K562 (cell line): ENCODE data around the gene CTNNA3. TPM values are rescaled to one million over a fixed set of nuclear protein-coding genes. Genes with fewer than 3 reads are reported as not detected.
A peak's percentile ranks its signal among the peaks of the same experiment; 100 is the strongest.

Experiments used
- ATAC-seq: fragments of 200-7000 bp; cut with Tn5 transposase; 3 replicates; pipeline ENCODE4 v1.9.1; 2020; ENCODE audit warnings: moderate library complexity
- BruUV-seq: library from RNA; stranded (reverse); fragments of 400-500 nt; replicated peaks from 2 replicates; lab custom pipeline; 2021; lab: Mats Ljungman, UMichigan
- CTCF ChIA-PET: fragments of 300-600 bp; formaldehyde crosslinking; extraction: SDS; loops from one replicate; lab custom pipeline; 2021; ENCODE audit warnings: low intra/inter-chr PET ratio; lab: Yijun Ruan, JAX
- POLR2A ChIA-PET: fragments of 300-600, 350-650 bp; sonication (Branson Sonifier 250); formaldehyde crosslinking; extraction: SDS; loops from one replicate; lab custom pipeline; 2021; ENCODE audit warnings: antibody characterized with exemption, inconsistent platforms; lab: Yijun Ruan, JAX
- DNase-seq, 4 experiments: peaks; one replicate each; pipeline versions ENCODE4 v3.0.0 to v3.0.0-alpha.2; 2011 to 2018; ENCODE audit warnings: low spot score in 3 of 4, mixed read lengths in 3 of 4; ENCODE audit errors: extremely low read depth in 1 of 4
- FAIRE-seq: peaks from 2 replicates; lab custom pipeline; 2011; peaks lifted over from hg19 to GRCh38; lab: Jason Lieb, UNC
- H2AFZ ChIP-seq: 2 replicates; pipeline ENCODE4 v1.6.0; 2011; ENCODE audit warnings: low read depth, low read length, control low read depth, inconsistent platforms
- H3K27ac ChIP-seq: fragments of 200-600 bp; 3 replicates; pipeline ENCODE4 v1.8.0; 2011; ENCODE audit warnings: low read depth, mild to moderate bottlenecking, control low read depth, inconsistent platforms, low read length, moderate library complexity, mixed read lengths; ENCODE audit errors: extremely low read depth
- H3K27me3 ChIP-seq, 2 experiments: fragments of 300-600 bp in 1 of 2; 2 replicates in 1 of 2; 3 replicates in 1 of 2; pipeline versions ENCODE4 v1.6.0 to v1.8.0; 2011; ENCODE audit warnings: inconsistent platforms in 2 of 2, low read length in 2 of 2, mild to moderate bottlenecking in 1 of 2, mixed read lengths in 1 of 2, moderate library complexity in 1 of 2; ENCODE audit not compliant: control insufficient read depth in 2 of 2, insufficient read depth in 2 of 2
- H3K36me3 ChIP-seq: fragments of 300-600 bp; 3 replicates; pipeline ENCODE4 v1.8.0; 2011; ENCODE audit warnings: mild to moderate bottlenecking, low read length, inconsistent platforms; ENCODE audit not compliant: control insufficient read depth, insufficient read depth
- H3K4me1 ChIP-seq, 2 experiments: fragments of 200-600 bp in 1 of 2; replicated peaks in 1 of 2; 2 replicates in 1 of 2; 3 replicates in 1 of 2; pipeline versions ENCODE4 v1.5.1 to v1.8.0; 2011; ENCODE audit warnings: inconsistent platforms in 2 of 2, low read length in 2 of 2, mild to moderate bottlenecking in 1 of 2, mixed read lengths in 1 of 2, moderate library complexity in 1 of 2; ENCODE audit not compliant: control insufficient read depth in 2 of 2, insufficient read depth in 2 of 2
- H3K4me2 ChIP-seq: 2 replicates; pipeline ENCODE4 v1.6.1; 2011; ENCODE audit warnings: low read length, control low read depth, inconsistent platforms, mixed read lengths; ENCODE audit not compliant: insufficient read depth
- H3K4me3 ChIP-seq: fragments of 200-600 bp; sonication (generic), shearing (Covaris generic); 2 replicates; pipeline ENCODE4 v1.5.1; 2016; ENCODE audit warnings: control low read depth, inconsistent platforms
- H3K79me2 ChIP-seq: fragments of 200-600 bp; 3 replicates; pipeline ENCODE4 v1.8.0; 2011; ENCODE audit warnings: low read length, inconsistent platforms; ENCODE audit not compliant: control insufficient read depth, insufficient read depth
- H3K9ac ChIP-seq, 2 experiments: 2 replicates each; pipeline versions ENCODE4 v1.6.0 to v1.6.1; 2011; ENCODE audit warnings: low read depth in 2 of 2, low read length in 2 of 2, control low read depth in 1 of 2, inconsistent platforms in 1 of 2, mild to moderate bottlenecking in 1 of 2, mixed read lengths in 1 of 2; ENCODE audit not compliant: insufficient read depth in 1 of 2
- H3K9me1 ChIP-seq: one replicate; pipeline ENCODE4 v1.6.0; 2011; ENCODE audit warnings: inconsistent platforms, mild to moderate bottlenecking, low read length, moderate library complexity; ENCODE audit not compliant: control insufficient read depth, insufficient read depth
- H3K9me3 ChIP-seq: replicated peaks from 2 replicates; pipeline ENCODE4 v1.5.1; 2011; ENCODE audit warnings: low read depth, low read length, inconsistent platforms; ENCODE audit not compliant: control insufficient read depth, insufficient read depth
- H4K20me1 ChIP-seq: replicated peaks from 2 replicates; pipeline ENCODE4 v1.6.1; 2011; ENCODE audit warnings: low read length, inconsistent platforms, mixed read lengths; ENCODE audit not compliant: control insufficient read depth, insufficient read depth
- GABPB2 ChIP-seq: fragments of 250-450 bp; sonication (Bioruptor Pico); conservative IDR thresholded peaks from 2 replicates; pipeline ENCODE4 v1.5.1; 2021; ENCODE audit warnings: mild to moderate bottlenecking
- HNRNPK ChIP-seq: fragments of 200-400 bp; formaldehyde crosslinking; IDR thresholded peaks from one replicate; pipeline ENCODE4 v1.6.1; 2018; ENCODE audit warnings: mild to moderate bottlenecking, low read depth, low read length; ENCODE audit not compliant: poor library complexity, severe bottlenecking
- MAFG ChIP-seq: fragments of 450-650 bp; conservative IDR thresholded peaks from 2 replicates; pipeline ENCODE4 v1.6.1; 2016; ENCODE audit warnings: missing genetic modification characterization, missing compliant biosample characterization
- PCBP2 ChIP-seq: fragments of 200-400 bp; formaldehyde crosslinking; IDR thresholded peaks from 2 replicates; pipeline ENCODE4 v1.6.1; 2018; ENCODE audit warnings: low read length, low read depth, mild to moderate bottlenecking, moderate library complexity; ENCODE audit not compliant: poor library complexity, severe bottlenecking
- RBM14 ChIP-seq: fragments of 200-400 bp; formaldehyde crosslinking; IDR thresholded peaks from 2 replicates; pipeline ENCODE4 v1.6.1; 2018; ENCODE audit warnings: low read depth, mild to moderate bottlenecking, low read length, moderate library complexity, borderline replicate concordance; ENCODE audit not compliant: insufficient read depth
- U2AF1 ChIP-seq: fragments of 200-400 bp; formaldehyde crosslinking; optimal IDR thresholded peaks from 2 replicates; pipeline ENCODE3; 2017; ENCODE audit warnings: mild to moderate bottlenecking, low read depth, low read length, moderate library complexity
- ZNF239 ChIP-seq: fragments of 250-450 bp; sonication (Bioruptor Pico); IDR thresholded peaks from 2 replicates; pipeline ENCODE4 v1.4.0; 2020; ENCODE audit warnings: mild to moderate bottlenecking
- ZNF444 ChIP-seq: fragments of 250-450 bp; sonication (Bioruptor Pico); IDR thresholded peaks from 2 replicates; pipeline ENCODE4 v1.4.0; 2020; ENCODE audit warnings: mild to moderate bottlenecking, moderate library complexity
- WGBS: fragments of 100-300 bp; shearing (Covaris generic); methylation state at CpG from one replicate; pipeline ENCODE4 v1.1.6; 2016; ENCODE audit warnings: low coverage, mixed read lengths; ENCODE audit not compliant: insufficient coverage; ENCODE audit errors: missing lambda C conversion rate; 5-methylcytosine and 5-hydroxymethylcytosine counted together
- in situ Hi-C: fragments of 300-500 bp; cut with MboI; formaldehyde crosslinking; loops from 4 replicates; pipeline ENCODE4 v1.15.0; 2018; ENCODE audit warnings: inconsistent platforms, mixed read lengths
- intact Hi-C: fragments of 100-400 bp; cut with micrococcal nuclease; formaldehyde crosslinking; loops from 2 replicates; pipeline ENCODE4 v1.14.2; 2022
- polyA plus RNA-seq, 8 experiments: library from polyadenylated mRNA; depleted of rRNA in 4 of 8; stranded (reverse) in 5 of 8; unstranded in 3 of 8; fragments of >200 nt; fragmentation: Nextera tagmentation in 2 of 8; fragmentation: Illumina TruSeq in 1 of 8; extraction: Ambion mirVana in 2 of 8; extraction: Trizol in 1 of 8; gene quantifications; 2 replicates each; pipeline versions ENCODE4 v1.2.1 to v1.2.3, GENCODE V29; 2011 to 2014; ENCODE audit warnings: inconsistent platforms in 1 of 8, missing spikeins in 1 of 8
- total RNA-seq, 7 experiments: library from RNA; depleted of rRNA in 6 of 7; stranded (reverse); fragments of >200 nt in 6 of 7; fragmentation: Illumina TruSeq in 2 of 7; extraction: Trizol in 2 of 7; gene quantifications; 2 replicates each; pipeline versions ENCODE4 v1.2.1 to v1.2.3, GENCODE V29; 2011 to 2021; ENCODE audit warnings: low replicate concordance in 1 of 7
- TF ChIP-seq, protein P1 (sequence below): fragments of 450-650 bp; formaldehyde crosslinking; IDR thresholded peaks from 2 replicates; pipeline ENCODE4 v1.4.0; 2022; ENCODE audit warnings: mild to moderate bottlenecking, moderate library complexity

CTNNA3 gene
- total and polyA plus RNA-seq, 9 of the 15 experiments (the other 6 are each of a cell fraction or from before 2014, with no cell fraction given) = 0.04 TPM; not detected in 8

DNA sequence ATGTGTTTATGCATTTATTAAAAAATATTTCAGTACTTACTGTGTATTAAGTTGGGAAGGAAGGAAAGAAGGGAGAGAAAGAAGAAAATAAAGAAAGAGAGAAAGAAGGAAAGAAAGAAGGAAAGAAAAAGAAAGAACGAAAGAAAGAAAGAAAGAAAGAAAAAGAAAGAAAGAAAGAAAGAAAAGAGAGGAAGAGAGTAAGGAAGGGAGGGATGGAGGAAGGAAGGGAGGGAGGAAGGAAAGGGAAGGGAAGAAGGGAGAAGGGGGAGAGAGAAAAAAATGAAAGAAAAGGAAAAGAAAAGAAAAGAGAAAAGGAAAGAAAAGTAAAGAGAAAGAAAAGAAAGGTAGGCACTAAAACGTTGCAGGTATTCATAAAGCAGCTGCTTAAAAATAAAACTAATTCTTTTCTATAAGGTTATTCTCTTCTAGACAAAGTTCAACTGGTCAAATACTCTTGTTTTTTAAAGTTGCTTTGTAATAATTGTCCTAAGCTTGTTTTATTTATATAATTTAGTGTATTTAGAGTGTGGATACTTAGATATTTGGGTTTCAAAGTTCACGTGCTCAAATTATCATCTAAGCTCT lies 1473.4 kb downstream of the CTNNA3 start:
- Histone ChIP-seq H2AFZ (no peak overlapping the region), H3K4me2 (no peak overlapping the region), H4K20me1 (no peaks in the 10 kb centered on the region), H3K36me3 (no peaks in the 10 kb centered on the region), H3K4me1 (no peaks in the 10 kb centered on the region), H3K4me3 (no peak overlapping the region), H3K9me1 (no peaks in the 10 kb centered on the region), H3K27me3 (no peaks in the 10 kb centered on the region), H3K79me2 (no peaks in the 10 kb centered on the region), H3K9me3 (no peaks in the 10 kb centered on the region), H3K27ac (no peak overlapping the region), H3K9ac (no peak overlapping the region)
- ATAC-seq (no peak), DNase-seq (no peak), FAIRE-seq (no peak)
- TF ChIP-seq U2AF1 = peak; percentile 22
- no peak for TF ChIP-seq MAFG (tag)
- peak; percentile 69 for TF ChIP-seq HNRNPK
- TF ChIP-seq PCBP2 = peak; percentile 65
- ChIA-PET CTCF (interaction anchor here (0.5 kb wide), 1 partner anchor 257 kb away, joined by 3 read pairs; no protein-coding TSS in a partner anchor), POLR2A (no interaction called here)
- WGBS = 5% methylated on average over 3 of the region's 3 CpGs
- intact Hi-C loops = no loop called here
- BruUV-seq = no TSS peak
- in situ Hi-C loops = no loop called here

DNA sequence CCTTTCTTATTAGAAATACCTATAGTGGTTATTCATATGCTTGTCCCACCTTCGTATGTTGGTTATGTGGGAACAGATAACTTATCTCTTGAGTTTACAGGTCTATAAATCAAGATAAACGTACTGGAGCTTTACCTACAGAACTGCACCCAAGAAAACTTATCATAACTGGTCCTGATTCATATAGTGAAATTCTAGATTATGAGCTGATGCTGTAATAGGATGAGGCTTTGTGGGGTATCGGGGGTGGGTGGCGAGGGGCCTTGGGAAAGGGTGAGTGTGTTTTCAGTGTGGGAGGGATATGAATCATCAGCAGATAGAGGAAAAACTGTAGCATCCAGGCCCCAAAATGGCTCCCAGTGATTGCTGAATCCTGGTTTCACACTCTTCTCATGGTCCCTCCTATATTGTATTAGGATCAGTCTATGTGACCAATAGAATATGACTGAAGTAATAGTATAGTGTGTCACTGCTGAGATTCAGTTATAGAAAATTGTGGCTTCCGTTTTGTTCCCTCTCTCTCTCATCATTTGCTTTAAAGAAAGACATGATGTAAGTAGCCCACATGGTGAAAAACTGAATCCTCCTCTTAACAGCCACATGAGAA lies 1476.9 kb downstream of the CTNNA3 start:
- ChIA-PET CTCF (no interaction called here), POLR2A (no interaction called here)
- Histone ChIP-seq H3K9me1 (no peaks in the 10 kb centered on the region), H3K27me3 (no peaks in the 10 kb centered on the region), H2AFZ (no peak overlapping the region), H3K9ac (no peak overlapping the region), H3K79me2 (no peaks in the 10 kb centered on the region), H3K36me3 (no peaks in the 10 kb centered on the region), H3K4me3 (no peak overlapping the region), H3K9me3 (peaks cover 2% of the 10 kb centered on the region), H4K20me1 (no peaks in the 10 kb centered on the region), H3K4me2 (no peak overlapping the region), H3K27ac (no peak overlapping the region), H3K4me1 (no peaks in the 10 kb centered on the region)
- 2% methylated on average over 5 of the region's 5 CpGs for WGBS
- in situ Hi-C loops (no loop called here), intact Hi-C loops (no loop called here)
- TF ChIP-seq PCBP2 (no peak), ZNF239 (CRISPR knock-in tag) (no peak), ZNF444 (no peak), U2AF1 (no peak), RBM14 (no peak), GABPB2 (CRISPR knock-in tag) (no peak)
- TF ChIP-seq, protein P1, sequence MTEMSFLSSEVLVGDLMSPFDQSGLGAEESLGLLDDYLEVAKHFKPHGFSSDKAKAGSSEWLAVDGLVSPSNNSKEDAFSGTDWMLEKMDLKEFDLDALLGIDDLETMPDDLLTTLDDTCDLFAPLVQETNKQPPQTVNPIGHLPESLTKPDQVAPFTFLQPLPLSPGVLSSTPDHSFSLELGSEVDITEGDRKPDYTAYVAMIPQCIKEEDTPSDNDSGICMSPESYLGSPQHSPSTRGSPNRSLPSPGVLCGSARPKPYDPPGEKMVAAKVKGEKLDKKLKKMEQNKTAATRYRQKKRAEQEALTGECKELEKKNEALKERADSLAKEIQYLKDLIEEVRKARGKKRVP = no peak
- no peak for ATAC-seq
- no TSS peak for BruUV-seq
- DNase-seq = no peak
- no peak for FAIRE-seq
